ENCODE measurements around the gene GAS2L1. TPM values are rescaled to one million over a fixed set of nuclear protein-coding genes. Genes with fewer than 3 reads are reported as not detected.

The GAS2L1 gene
- total and polyA plus RNA-seq, 11 donors = 12.0 to 48.3 (median 18.0) TPM

DNA sequence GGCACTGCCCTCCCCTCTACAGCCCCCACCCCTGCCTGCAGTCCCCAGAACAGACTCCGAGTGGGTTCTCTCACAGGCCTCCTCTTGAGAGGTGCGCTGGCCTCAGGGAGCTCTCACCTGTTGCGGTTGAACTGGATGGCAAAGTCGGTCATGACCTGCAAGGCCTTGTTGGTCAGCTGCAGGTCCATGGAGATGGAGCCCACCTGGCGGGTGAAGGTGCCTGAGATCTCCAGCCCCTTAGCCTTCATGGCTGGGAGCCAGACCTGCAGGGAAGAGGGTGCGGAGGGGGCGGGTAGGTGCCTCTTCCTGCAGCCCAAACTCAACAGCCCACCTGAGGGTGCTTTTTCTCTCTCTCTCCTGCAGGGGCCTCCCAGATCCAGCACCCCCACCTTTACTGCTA, 27.7 kb downstream of the GAS2L1 start:
- Histone ChIP-seq H3K36me3 (peaks cover 0 to 98% (median 73%) of the 10 kb centered on the region in 9 donors), H3K4me1 (peaks cover 0 to 18% (median 0%) of the 10 kb centered on the region in 12 donors), H3K27ac (no peak overlapping the region), H3K27me3 (no peaks in the 10 kb centered on the region), H3K9me3 (no peaks in the 10 kb centered on the region), H3K4me3 (no peak overlapping the region)
- TF ChIP-seq POLR2A (IDR thresholded peaks at IDR 0.05) = no peak
- TF ChIP-seq CTCF (IDR thresholded peaks at IDR 0.05) = no peak
- 91 to 99% (median 97%) methylated on average over 7 of the region's 7 CpGs for WGBS, 4 donors
- no peak for ATAC-seq
- no peak for DNase-seq
- intact Hi-C loops (cut with DNase I) = no loop called here

DNA sequence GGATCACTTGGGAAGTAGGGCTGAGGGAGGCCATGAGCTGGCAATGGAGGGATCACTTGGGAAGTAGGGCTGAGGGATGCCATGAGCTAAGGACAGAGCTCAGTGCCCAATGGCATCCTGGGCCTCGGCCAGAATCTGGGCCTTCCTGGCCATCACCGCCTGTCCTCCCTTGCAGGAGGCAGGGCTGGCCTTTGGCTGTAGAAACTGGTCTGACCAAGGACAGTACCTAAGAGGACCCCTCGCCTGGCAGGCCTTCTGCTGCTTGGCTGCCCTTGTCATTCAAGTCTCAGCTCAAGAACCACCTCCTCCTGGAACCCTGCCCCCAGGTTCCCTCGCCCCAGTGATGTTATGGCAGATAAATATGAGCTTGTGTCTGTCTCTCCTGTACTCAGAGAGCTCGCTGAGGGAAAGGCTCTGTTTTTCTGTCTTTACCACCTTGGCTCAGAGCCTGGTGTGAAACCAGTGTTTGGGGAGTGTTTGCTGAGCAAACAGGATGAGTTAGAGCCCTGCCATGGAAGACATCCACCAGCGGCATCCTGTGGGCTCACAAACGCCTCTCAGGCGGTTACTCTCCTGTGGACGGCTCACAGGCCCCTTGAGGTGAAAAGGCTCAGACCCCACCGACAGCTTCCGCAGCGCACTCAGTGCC, 28.4 kb downstream of the GAS2L1 start:
- no peak for ATAC-seq
- no peak for DNase-seq
- no peak for TF ChIP-seq POLR2A (IDR thresholded peaks at IDR 0.05)
- no peak for TF ChIP-seq CTCF (IDR thresholded peaks at IDR 0.05)
- Histone ChIP-seq H3K4me3 (no peak overlapping the region), H3K27me3 (no peaks in the 10 kb centered on the region), H3K36me3 (peaks cover 0 to 98% (median 78%) of the 10 kb centered on the region in 9 donors), H3K9me3 (no peaks in the 10 kb centered on the region), H3K4me1 (peaks cover 0 to 18% (median 0%) of the 10 kb centered on the region in 12 donors), H3K27ac (no peak overlapping the region)
- WGBS, 4 donors = 95 to 96% (median 95%) methylated on average over 12 of the region's 12 CpGs
- intact Hi-C loops (cut with DNase I) = no loop called here

DNA sequence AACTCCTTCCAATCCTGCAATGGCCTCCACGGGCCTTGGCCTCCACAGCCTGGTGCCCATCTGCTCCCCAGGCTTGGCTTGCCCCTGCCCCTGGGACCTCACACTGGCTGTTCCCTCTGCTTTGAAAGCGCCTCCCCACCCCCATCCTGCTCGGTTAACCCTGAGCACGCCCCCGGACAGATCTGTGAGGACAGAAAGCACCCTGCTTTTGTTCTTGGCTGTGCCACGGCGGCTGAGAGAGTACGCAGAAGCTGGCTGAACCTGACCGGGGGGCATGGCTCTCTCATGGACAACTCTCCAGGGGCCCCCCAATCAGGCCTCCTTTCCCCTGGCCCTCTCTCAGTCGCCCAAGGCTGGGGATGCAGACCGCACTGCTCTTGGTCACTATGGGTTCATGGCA, 29.2 kb downstream of the GAS2L1 start:
- TF ChIP-seq CTCF (IDR thresholded peaks at IDR 0.05) (no peak), POLR2A (IDR thresholded peaks at IDR 0.05) (no peak)
- Histone ChIP-seq H3K4me3 (no peak overlapping the region), H3K27me3 (no peaks in the 10 kb centered on the region), H3K36me3 (peaks cover 0 to 99% (median 80%) of the 10 kb centered on the region in 9 donors), H3K9me3 (no peaks in the 10 kb centered on the region), H3K27ac (no peak overlapping the region), H3K4me1 (peaks cover 0 to 15% (median 0%) of the 10 kb centered on the region in 12 donors)
- 91 to 94% (median 93%) methylated on average over 7 to 11 of the region's 11 CpGs for WGBS, 4 donors
- ATAC-seq (no peak), DNase-seq (no peak)
- intact Hi-C loops (cut with DNase I) = no loop called here

GRCh38 chr22:29336751-29337490, 30.5 kb downstream of the GAS2L1 start:
- peak overlapping the region in 3 of 12 donors; percentile 5 to 24 (median 23) for H3K27ac ChIP-seq
- 66 to 89% (median 78%) methylated on average over 13 to 14 of the region's 14 CpGs for WGBS, 4 donors
- H3K4me1 ChIP-seq = peaks cover 0 to 11% (median 0%) of the 10 kb centered on the region in 12 donors
- H3K27me3 ChIP-seq = no peaks in the 10 kb centered on the region
- no peaks in the 10 kb centered on the region for H3K9me3 ChIP-seq
- H3K4me3 ChIP-seq = no peak overlapping the region
- DNase-seq (no peak), ATAC-seq (peak; percentile 41 to 58 (median 44))
- peaks cover 0 to 99% (median 85%) of the 10 kb centered on the region in 9 donors for H3K36me3 ChIP-seq
- intact Hi-C loops (cut with DNase I) = no loop called here
- TF ChIP-seq POLR2A (IDR thresholded peaks at IDR 0.05) (no peak), CTCF (IDR thresholded peaks at IDR 0.05) (no peak)

All from heart left ventricle (tissue), 16 donors.